GM12872 (cell line): ENCODE data around the gene ATP4A.
A peak's percentile ranks its signal among the peaks of the same experiment; 100 is the strongest.

ENCODE experiments used
- CTCF ChIP-seq: IDR thresholded peaks from 3 replicates; pipeline ENCODE4 v1.5.1; 2011; ENCODE audit warnings: low read depth, mild to moderate bottlenecking, low read length, moderate library complexity; ENCODE audit not compliant: insufficient read depth

Gene ATP4A

GRCh38 chr19:35557539-35558399 lies 5.7 kb downstream of the ATP4A start:
- no peak for TF ChIP-seq CTCF

GRCh38 chr19:35556846-35557538 lies 6.5 kb downstream of the ATP4A start:
- no peak for TF ChIP-seq CTCF

GRCh38 chr19:35556025-35556590 lies 7.3 kb downstream of the ATP4A start:
- no peak for TF ChIP-seq CTCF

GRCh38 chr19:35555301-35556005 lies 8.0 kb downstream of the ATP4A start:
- peak; percentile 43 for TF ChIP-seq CTCF

GRCh38 chr19:35554076-35554475 lies 9.4 kb downstream of the ATP4A start:
- no peak for TF ChIP-seq CTCF

GRCh38 chr19:35553385-35554000 lies 10.0 kb downstream of the ATP4A start:
- no peak for TF ChIP-seq CTCF
